Type B pancreatic cell (in vitro differentiated cells): ENCODE results near the gene TOR1B. TPM values are rescaled to one million over a fixed set of nuclear protein-coding genes. Genes with fewer than 3 reads are reported as not detected.

Experiments used
- DNase-seq: peaks from one replicate; pipeline ENCODE4 v3.0.0; 2021; ENCODE audit warnings: mixed read lengths; ENCODE audit not compliant: unreplicated experiment; ENCODE audit errors: extremely low spot score
- H3K27ac Mint-ChIP-seq: 2 replicates; pipeline ENCODE4 v1.8.0; 2021; ENCODE audit warnings: mild to moderate bottlenecking, mixed read lengths
- H3K27me3 Mint-ChIP-seq: 2 replicates; pipeline ENCODE4 v1.8.0; 2021; ENCODE audit warnings: mixed read lengths
- H3K36me3 Mint-ChIP-seq: 2 replicates; pipeline ENCODE4 v1.8.0; 2021; ENCODE audit warnings: mixed read lengths
- H3K4me1 Mint-ChIP-seq: one replicate; pipeline ENCODE4 v1.8.0; 2021; ENCODE audit warnings: mixed read lengths; ENCODE audit not compliant: unreplicated experiment
- H3K4me3 Mint-ChIP-seq: 2 replicates; pipeline ENCODE4 v1.8.0; 2021; ENCODE audit warnings: mild to moderate bottlenecking, mixed read lengths
- H3K9me3 Mint-ChIP-seq: 2 replicates; pipeline ENCODE4 v1.8.0; 2021; ENCODE audit warnings: mixed read lengths
- total RNA-seq: library from RNA; stranded (reverse); gene quantifications from 2 replicates; pipeline ENCODE4 v1.2.1, GENCODE V29; 2021; ENCODE audit warnings: low replicate concordance
- TF ChIP-seq, protein P1 (sequence below): fragments of 200-600 bp; sonication (generic); conservative IDR thresholded peaks from 2 replicates; pipeline ENCODE4 v1.5.0; 2021; ENCODE audit warnings: antibody characterized with exemption, mild to moderate bottlenecking

Gene TOR1B
- total RNA-seq, 1 donor from 2014 or later: 23.5 TPM

DNA sequence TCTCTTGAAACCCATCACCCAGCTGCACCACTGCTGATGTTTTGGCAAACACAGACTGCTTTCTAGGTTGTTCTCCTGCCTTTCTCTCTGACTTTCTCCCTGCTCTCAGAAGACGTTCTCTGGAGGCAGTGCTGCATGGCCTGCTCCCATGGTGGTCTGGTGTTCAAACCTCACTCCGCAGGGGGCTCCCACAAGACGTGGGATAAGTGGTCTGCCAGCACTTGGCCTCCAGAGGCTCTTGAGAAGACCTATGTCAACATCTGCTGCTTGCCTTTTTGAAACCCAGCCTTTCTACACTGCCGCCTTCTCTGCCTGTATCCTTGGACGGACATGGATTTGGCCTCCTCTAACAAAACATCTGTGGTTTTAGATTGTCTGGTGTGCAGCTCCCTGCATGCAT, 48.8 kb downstream of the TOR1B start:
- Mint-ChIP-seq H3K36me3 (peaks cover 27% of the 10 kb centered on the region), H3K4me3 (peak overlapping the region; percentile 38), H3K27me3 (no peaks in the 10 kb centered on the region), H3K27ac (peak overlapping the region; percentile 93), H3K9me3 (no peaks in the 10 kb centered on the region), H3K4me1 (peaks cover 21% of the 10 kb centered on the region)
- DNase-seq: no peak
- TF ChIP-seq, protein P1, sequence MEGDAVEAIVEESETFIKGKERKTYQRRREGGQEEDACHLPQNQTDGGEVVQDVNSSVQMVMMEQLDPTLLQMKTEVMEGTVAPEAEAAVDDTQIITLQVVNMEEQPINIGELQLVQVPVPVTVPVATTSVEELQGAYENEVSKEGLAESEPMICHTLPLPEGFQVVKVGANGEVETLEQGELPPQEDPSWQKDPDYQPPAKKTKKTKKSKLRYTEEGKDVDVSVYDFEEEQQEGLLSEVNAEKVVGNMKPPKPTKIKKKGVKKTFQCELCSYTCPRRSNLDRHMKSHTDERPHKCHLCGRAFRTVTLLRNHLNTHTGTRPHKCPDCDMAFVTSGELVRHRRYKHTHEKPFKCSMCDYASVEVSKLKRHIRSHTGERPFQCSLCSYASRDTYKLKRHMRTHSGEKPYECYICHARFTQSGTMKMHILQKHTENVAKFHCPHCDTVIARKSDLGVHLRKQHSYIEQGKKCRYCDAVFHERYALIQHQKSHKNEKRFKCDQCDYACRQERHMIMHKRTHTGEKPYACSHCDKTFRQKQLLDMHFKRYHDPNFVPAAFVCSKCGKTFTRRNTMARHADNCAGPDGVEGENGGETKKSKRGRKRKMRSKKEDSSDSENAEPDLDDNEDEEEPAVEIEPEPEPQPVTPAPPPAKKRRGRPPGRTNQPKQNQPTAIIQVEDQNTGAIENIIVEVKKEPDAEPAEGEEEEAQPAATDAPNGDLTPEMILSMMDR: no peak

- H3K4me3 Mint-ChIP-seq: peak overlapping the region; percentile 38
- TF ChIP-seq, protein P1: no peak
- H3K4me1 Mint-ChIP-seq: peaks cover 21% of the 10 kb centered on the region
- H3K27me3 Mint-ChIP-seq: no peaks in the 10 kb centered on the region
- H3K36me3 Mint-ChIP-seq: peaks cover 27% of the 10 kb centered on the region
- peak overlapping the region; percentile 93 for H3K27ac Mint-ChIP-seq
- no peaks in the 10 kb centered on the region for H3K9me3 Mint-ChIP-seq
- no peak for DNase-seq
These were observed 49.6 kb downstream of the TOR1B start for GRCh38 chr9:129852579-129852978.

DNA sequence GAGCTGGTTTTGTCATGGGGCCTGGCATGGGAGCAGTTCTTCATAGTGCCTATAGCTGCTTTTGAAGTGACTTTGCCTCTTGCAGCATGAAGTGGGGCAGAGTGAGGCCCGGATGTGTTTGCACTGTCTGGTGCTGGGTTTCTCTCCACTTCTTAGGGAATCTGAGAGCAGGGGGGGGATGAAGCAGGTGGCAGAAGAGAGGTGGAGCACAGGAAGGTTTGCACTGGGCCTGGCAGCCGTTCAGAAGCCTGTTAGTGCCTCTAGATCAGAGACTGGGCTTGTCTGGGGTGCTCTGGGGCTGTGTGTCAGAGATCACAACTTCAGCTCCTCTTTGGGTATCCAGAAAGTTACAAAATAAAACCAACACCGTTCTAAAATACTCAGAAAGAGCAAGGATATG, 50.6 kb downstream of the TOR1B start:
- peak overlapping the region; percentile 93 for H3K27ac Mint-ChIP-seq
- H3K27me3 Mint-ChIP-seq: no peaks in the 10 kb centered on the region
- no peak for DNase-seq
- no peak overlapping the region for H3K4me3 Mint-ChIP-seq
- no peaks in the 10 kb centered on the region for H3K9me3 Mint-ChIP-seq
- TF ChIP-seq, protein P1: no peak
- H3K36me3 Mint-ChIP-seq: peaks cover 27% of the 10 kb centered on the region
- peaks cover 21% of the 10 kb centered on the region for H3K4me1 Mint-ChIP-seq

- no peak for DNase-seq
- no peak overlapping the region for H3K27ac Mint-ChIP-seq
- TF ChIP-seq, protein P1: no peak
- peaks cover 27% of the 10 kb centered on the region for H3K36me3 Mint-ChIP-seq
- H3K9me3 Mint-ChIP-seq: no peaks in the 10 kb centered on the region
- no peaks in the 10 kb centered on the region for H3K27me3 Mint-ChIP-seq
- peaks cover 21% of the 10 kb centered on the region for H3K4me1 Mint-ChIP-seq
- no peak overlapping the region for H3K4me3 Mint-ChIP-seq
These were observed 51.7 kb downstream of the TOR1B start for GRCh38 chr9:129854588-129855110.

- Mint-ChIP-seq H3K4me1 (peaks cover 11% of the 10 kb centered on the region), H3K36me3 (peaks cover 22% of the 10 kb centered on the region), H3K9me3 (no peaks in the 10 kb centered on the region), H3K27ac (no peak overlapping the region), H3K4me3 (no peak overlapping the region), H3K27me3 (no peaks in the 10 kb centered on the region)
- no peak for DNase-seq
- TF ChIP-seq, protein P1: no peak
These were observed 54.2 kb downstream of the TOR1B start for GRCh38 chr9:129857207-129857606.
